ENCODE results near the gene EIPR1. TPM values are rescaled to one million over a fixed set of nuclear protein-coding genes. Genes with fewer than 3 reads are reported as not detected.

The EIPR1 gene
- total RNA-seq, 1 donor from 2014 or later, result 27.8 TPM

DNA sequence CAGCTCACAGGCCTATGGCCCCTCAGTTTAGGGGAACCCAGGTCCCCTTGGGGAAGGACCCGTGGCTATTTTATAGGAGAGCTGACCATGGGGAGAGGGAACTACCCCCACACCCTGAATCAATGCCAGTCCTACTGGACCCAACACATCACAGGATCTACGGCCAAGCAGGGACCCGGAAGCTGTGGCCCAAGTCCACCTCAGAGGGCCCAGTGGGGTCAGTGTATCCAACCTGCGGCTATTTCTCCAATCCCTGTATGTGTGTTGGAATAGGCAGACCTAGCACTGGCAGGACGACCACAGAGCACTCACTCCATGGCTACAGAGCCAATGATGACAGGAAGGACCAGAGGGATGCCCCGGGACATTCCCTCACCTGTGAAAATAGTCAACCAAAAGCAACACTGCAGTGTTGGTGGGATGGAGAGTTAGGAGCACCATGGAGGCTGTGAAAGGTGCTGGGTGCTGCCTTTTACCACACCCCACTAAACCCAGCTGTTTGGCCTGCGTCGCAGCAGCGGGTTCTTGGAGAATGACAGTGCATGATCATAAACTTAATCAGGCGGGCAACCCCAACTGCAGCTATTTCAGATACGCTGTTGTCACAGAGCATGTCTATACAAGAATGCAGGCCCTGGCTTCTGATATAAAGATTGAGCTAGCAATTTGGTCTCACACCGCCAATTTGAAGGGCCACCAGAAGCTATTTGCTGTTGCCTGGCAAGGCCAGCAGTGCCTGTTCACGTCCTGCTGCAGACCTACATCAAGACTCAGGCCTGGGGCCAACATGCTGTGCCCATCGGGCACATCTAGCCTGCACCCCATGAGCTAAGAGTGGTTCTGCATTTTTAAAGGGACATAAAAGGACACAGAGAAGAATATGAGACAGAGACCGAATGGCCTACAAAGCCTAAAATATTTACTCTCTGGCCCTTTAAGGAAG is 110.4 kb downstream of the EIPR1 start:
- no peak for DNase-seq (ENCODE audit: low read depth)
- Histone ChIP-seq H3K9ac (ENCODE audit: low read length) (no peak overlapping the region), H3K9me3 (ENCODE audit: insufficient read depth, low read depth, low read length) (peaks cover 2% of the 10 kb centered on the region), H3K27ac (ENCODE audit: low read depth, low read length) (no peak overlapping the region), H3K4me3 (ENCODE audit: insufficient read depth, low read depth, low read length) (no peak overlapping the region), H4K20me1 (ENCODE audit: insufficient read depth, low read length) (peaks cover 33% of the 10 kb centered on the region), H3K79me2 (ENCODE audit: insufficient read depth, low read length) (no peaks in the 10 kb centered on the region), H3K36me3 (ENCODE audit: insufficient read depth, low read length) (no peaks in the 10 kb centered on the region), H3K4me1 (ENCODE audit: insufficient read depth, low read length) (no peaks in the 10 kb centered on the region), H2AFZ (ENCODE audit: low read depth, low read length) (no peak overlapping the region), H3K27me3 (ENCODE audit: insufficient read depth, low read length) (no peaks in the 10 kb centered on the region), H3K4me2 (ENCODE audit: low read length) (no peak overlapping the region)
- H3K36me3 Mint-ChIP-seq (ENCODE audit: low read depth, unreplicated experiment), result peaks cover 19% of the 10 kb centered on the region
- H3K27me3 Mint-ChIP-seq (ENCODE audit: low read depth, unreplicated experiment), result no peaks in the 10 kb centered on the region
- peaks cover 3% of the 10 kb centered on the region for H3K4me1 Mint-ChIP-seq (ENCODE audit: low read depth, unreplicated experiment)
- FAIRE-seq, result no peak
- no peak overlapping the region for H3K4me3 Mint-ChIP-seq (ENCODE audit: unreplicated experiment)
- no peak overlapping the region for H3K27ac Mint-ChIP-seq (ENCODE audit: unreplicated experiment)
- H3K9me3 Mint-ChIP-seq (ENCODE audit: unreplicated experiment), result peaks cover 3% of the 10 kb centered on the region
- no peak for TF ChIP-seq CTCF (IDR thresholded peaks at IDR 0.05; ENCODE audit: insufficient read depth, low read depth, low read length)
- no peak for TF ChIP-seq EZH2 (IDR thresholded peaks at IDR 0.05; ENCODE audit: insufficient read depth, low read length)

- Histone ChIP-seq H2AFZ (ENCODE audit: low read depth, low read length) (no peak overlapping the region), H3K9me3 (ENCODE audit: insufficient read depth, low read depth, low read length) (peaks cover 2% of the 10 kb centered on the region), H3K4me3 (ENCODE audit: insufficient read depth, low read depth, low read length) (no peak overlapping the region), H3K27me3 (ENCODE audit: insufficient read depth, low read length) (no peaks in the 10 kb centered on the region), H3K4me2 (ENCODE audit: low read length) (no peak overlapping the region), H3K36me3 (ENCODE audit: insufficient read depth, low read length) (no peaks in the 10 kb centered on the region), H3K4me1 (ENCODE audit: insufficient read depth, low read length) (no peaks in the 10 kb centered on the region), H3K79me2 (ENCODE audit: insufficient read depth, low read length) (no peaks in the 10 kb centered on the region), H3K27ac (ENCODE audit: low read depth, low read length) (no peak overlapping the region), H4K20me1 (ENCODE audit: insufficient read depth, low read length) (peaks cover 42% of the 10 kb centered on the region), H3K9ac (ENCODE audit: low read length) (no peak overlapping the region)
- Mint-ChIP-seq H3K27me3 (ENCODE audit: low read depth, unreplicated experiment) (no peaks in the 10 kb centered on the region), H3K4me3 (ENCODE audit: unreplicated experiment) (no peak overlapping the region), H3K36me3 (ENCODE audit: low read depth, unreplicated experiment) (peaks cover 18% of the 10 kb centered on the region), H3K9me3 (ENCODE audit: unreplicated experiment) (peaks cover 2% of the 10 kb centered on the region), H3K4me1 (ENCODE audit: low read depth, unreplicated experiment) (peaks cover 3% of the 10 kb centered on the region), H3K27ac (ENCODE audit: unreplicated experiment) (no peak overlapping the region)
- FAIRE-seq (no peak), DNase-seq (ENCODE audit: low read depth) (no peak)
- TF ChIP-seq EZH2 (IDR thresholded peaks at IDR 0.05; ENCODE audit: insufficient read depth, low read length) (no peak), CTCF (IDR thresholded peaks at IDR 0.05; ENCODE audit: insufficient read depth, low read depth, low read length) (no peak)
These were observed 111.4 kb downstream of the EIPR1 start for GRCh38 chr2:3265981-3266924.
